SU-DHL-6 (cell line): ENCODE data around the gene MEN1.
A peak's percentile ranks its signal among the peaks of the same experiment; 100 is the strongest.

Experiments used
- H2AFZ ChIP-seq: fragments of 200-600 bp; sonication (generic); 2 replicates; pipeline ENCODE4 v1.6.1; 2014; ENCODE audit warnings: low read depth, mild to moderate bottlenecking, moderate library complexity, mixed read lengths, antibody characterized with exemption, low read length; ENCODE audit not compliant: severe bottlenecking
- H3F3A ChIP-seq: fragments of 200-600 bp; shearing (Covaris generic); 2 replicates; pipeline ENCODE4 v1.6.0; 2016; ENCODE audit warnings: antibody characterized with exemption, mild to moderate bottlenecking; ENCODE audit not compliant: insufficient read depth
- H3K27ac ChIP-seq: fragments of 200-600 bp; sonication (generic); 2 replicates; pipeline ENCODE4 v1.5.1; 2016; ENCODE audit warnings: low read depth, mild to moderate bottlenecking, low read length, moderate library complexity, mixed read lengths
- H3K27me3 ChIP-seq: fragments of 200-600 bp; sonication (generic), shearing (Covaris generic); 2 replicates; pipeline ENCODE4 v1.6.0; 2014; ENCODE audit warnings: mild to moderate bottlenecking, low read length
- H3K36me3 ChIP-seq: fragments of 200-600 bp; sonication (generic); 2 replicates; pipeline ENCODE4 v1.6.1; 2014; ENCODE audit warnings: mild to moderate bottlenecking, low read length, mixed read lengths
- H3K4me2 ChIP-seq: fragments of 300-600, 200-600 bp; shearing (Covaris generic), sonication (generic); 2 replicates; pipeline ENCODE4 v1.6.0; 2014; ENCODE audit warnings: low read length, low read depth, mild to moderate bottlenecking; ENCODE audit not compliant: poor library complexity, severe bottlenecking
- H3K4me3 ChIP-seq: fragments of 200-600 bp; sonication (generic); 2 replicates; pipeline ENCODE4 v1.5.1; 2014; ENCODE audit warnings: antibody characterized with exemption, low read length, mild to moderate bottlenecking, mixed read lengths; ENCODE audit not compliant: insufficient read depth, poor library complexity, severe bottlenecking
- H3K79me2 ChIP-seq: fragments of 200-600 bp; sonication (generic); 2 replicates; pipeline ENCODE4 v1.6.1; 2014; ENCODE audit warnings: mild to moderate bottlenecking, low read length, moderate library complexity; ENCODE audit not compliant: insufficient read depth
- H3K9ac ChIP-seq: fragments of 200-600 bp; sonication (generic); 2 replicates; pipeline ENCODE4 v1.7.0; 2014; ENCODE audit warnings: mild to moderate bottlenecking, low read length
- H3K9me2 ChIP-seq: fragments of 200-600 bp; sonication (generic); replicated peaks from 2 replicates; pipeline ENCODE4 v1.6.1; 2014; ENCODE audit warnings: low read length; ENCODE audit not compliant: insufficient read depth
- H3K9me3 ChIP-seq: fragments of 200-600 bp; sonication (generic); 2 replicates; pipeline ENCODE4 v1.6.1; 2014; ENCODE audit warnings: low read length, mixed read lengths; ENCODE audit not compliant: insufficient read depth
- H4K20me1 ChIP-seq: fragments of 200-600 bp; sonication (generic); 2 replicates; pipeline ENCODE4 v1.6.1; 2014; ENCODE audit warnings: low read depth, mild to moderate bottlenecking, antibody characterized with exemption, low read length, moderate library complexity, mixed read lengths
- CTCF ChIP-seq: fragments of 200-600 bp; sonication (generic); IDR thresholded peaks from one replicate; pipeline ENCODE4 v1.5.1; 2017; ENCODE audit warnings: antibody characterized with exemption, mild to moderate bottlenecking, low read length, moderate library complexity; ENCODE audit not compliant: insufficient read depth, poor library complexity, severe bottlenecking
- EZH2phosphoT487 ChIP-seq: fragments of 200-600 bp; sonication (generic), shearing (Covaris generic); conservative IDR thresholded peaks from 2 replicates; pipeline ENCODE4 v1.6.1; 2018; ENCODE audit warnings: mild to moderate bottlenecking, antibody characterized with exemption, low read length, moderate library complexity, mixed read lengths

The MEN1 gene

GRCh38 chr11:64769283-64769682 is 41.1 kb downstream of the MEN1 start:
- Histone ChIP-seq H3K9ac (no peak overlapping the region), H3K4me3 (no peak overlapping the region), H2AFZ (no peak overlapping the region), H3K36me3 (peaks cover 76% of the 10 kb centered on the region), H4K20me1 (peaks cover 48% of the 10 kb centered on the region), H3F3A (peaks cover 67% of the 10 kb centered on the region), H3K9me2 (no peaks in the 10 kb centered on the region), H3K9me3 (no peaks in the 10 kb centered on the region), H3K27me3 (no peaks in the 10 kb centered on the region), H3K4me2 (no peak overlapping the region), H3K27ac (no peak overlapping the region), H3K79me2 (peaks cover 33% of the 10 kb centered on the region)
- TF ChIP-seq CTCF = no peak

DNA sequence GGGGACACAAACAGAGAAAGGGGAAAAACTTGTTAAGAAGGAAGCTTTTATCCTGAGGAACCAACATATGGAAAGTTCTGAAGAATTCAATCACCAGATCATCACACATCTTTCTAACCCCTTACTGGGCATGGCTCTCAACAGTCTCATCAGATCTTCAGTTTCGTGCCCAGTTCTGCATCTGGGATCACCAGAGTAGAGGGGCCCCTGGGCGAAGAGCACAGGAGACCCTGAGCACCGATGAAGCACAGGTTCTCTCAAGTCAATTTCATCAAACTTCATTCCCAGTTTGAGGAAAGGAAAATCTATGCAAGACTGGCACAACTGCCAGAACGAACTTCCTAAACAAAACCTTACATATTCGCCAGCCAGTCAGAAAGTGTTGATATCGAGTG is 42.1 kb downstream of the MEN1 start:
- peaks cover 66% of the 10 kb centered on the region for H3K36me3 ChIP-seq
- H3K27me3 ChIP-seq = no peaks in the 10 kb centered on the region
- H3K27ac ChIP-seq = no peak overlapping the region
- H2AFZ ChIP-seq = no peak overlapping the region
- no peaks in the 10 kb centered on the region for H3K9me2 ChIP-seq
- peaks cover 71% of the 10 kb centered on the region for H3F3A ChIP-seq
- H3K4me2 ChIP-seq = no peak overlapping the region
- H3K9ac ChIP-seq = no peak overlapping the region
- no peaks in the 10 kb centered on the region for H3K9me3 ChIP-seq
- peaks cover 39% of the 10 kb centered on the region for H4K20me1 ChIP-seq
- TF ChIP-seq CTCF (no peak), EZH2phosphoT487 (no peak)
- no peak overlapping the region for H3K4me3 ChIP-seq
- H3K79me2 ChIP-seq = peaks cover 23% of the 10 kb centered on the region

- H3K4me3 ChIP-seq = no peak overlapping the region
- H3K79me2 ChIP-seq = peaks cover 16% of the 10 kb centered on the region
- no peaks in the 10 kb centered on the region for H3K9me2 ChIP-seq
- H3K36me3 ChIP-seq = peaks cover 59% of the 10 kb centered on the region
- peaks cover 71% of the 10 kb centered on the region for H3F3A ChIP-seq
- no peaks in the 10 kb centered on the region for H3K9me3 ChIP-seq
- TF ChIP-seq EZH2phosphoT487 (no peak), CTCF (peak; percentile 87)
- no peaks in the 10 kb centered on the region for H3K27me3 ChIP-seq
- H2AFZ ChIP-seq = no peak overlapping the region
- no peak overlapping the region for H3K9ac ChIP-seq
- H3K27ac ChIP-seq = no peak overlapping the region
- H3K4me2 ChIP-seq = no peak overlapping the region
- peaks cover 32% of the 10 kb centered on the region for H4K20me1 ChIP-seq
Observed at GRCh38 chr11:64767344-64768299, 42.7 kb downstream of the MEN1 start.
